ENCODE data around the gene CLMN.

Gene CLMN

DNA sequence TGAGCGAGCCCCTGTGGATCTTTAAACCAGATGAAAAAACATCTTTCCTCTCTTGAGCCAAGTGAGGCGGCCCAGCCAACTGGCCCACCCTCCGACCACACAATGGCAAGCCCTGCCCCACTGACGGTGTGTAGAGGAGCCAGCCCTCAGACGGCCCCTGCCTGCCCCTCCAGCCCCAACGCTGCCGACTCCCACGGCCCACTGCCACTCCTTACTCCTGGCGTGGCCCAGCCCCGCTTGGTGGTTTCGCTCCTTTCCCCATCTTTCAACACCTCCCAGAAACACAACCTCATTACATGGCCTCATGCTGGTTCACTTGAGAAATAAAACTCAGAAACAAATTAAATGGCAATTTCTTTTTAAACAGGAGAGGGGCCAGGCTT, 81.8 kb downstream of the CLMN start:
- no peak for DNase-seq (ENCODE audit: low read depth)
- no peak overlapping the region for H3K4me3 ChIP-seq (replicated peaks; ENCODE audit: low read depth, low read length)
- TF ChIP-seq, protein P1, sequence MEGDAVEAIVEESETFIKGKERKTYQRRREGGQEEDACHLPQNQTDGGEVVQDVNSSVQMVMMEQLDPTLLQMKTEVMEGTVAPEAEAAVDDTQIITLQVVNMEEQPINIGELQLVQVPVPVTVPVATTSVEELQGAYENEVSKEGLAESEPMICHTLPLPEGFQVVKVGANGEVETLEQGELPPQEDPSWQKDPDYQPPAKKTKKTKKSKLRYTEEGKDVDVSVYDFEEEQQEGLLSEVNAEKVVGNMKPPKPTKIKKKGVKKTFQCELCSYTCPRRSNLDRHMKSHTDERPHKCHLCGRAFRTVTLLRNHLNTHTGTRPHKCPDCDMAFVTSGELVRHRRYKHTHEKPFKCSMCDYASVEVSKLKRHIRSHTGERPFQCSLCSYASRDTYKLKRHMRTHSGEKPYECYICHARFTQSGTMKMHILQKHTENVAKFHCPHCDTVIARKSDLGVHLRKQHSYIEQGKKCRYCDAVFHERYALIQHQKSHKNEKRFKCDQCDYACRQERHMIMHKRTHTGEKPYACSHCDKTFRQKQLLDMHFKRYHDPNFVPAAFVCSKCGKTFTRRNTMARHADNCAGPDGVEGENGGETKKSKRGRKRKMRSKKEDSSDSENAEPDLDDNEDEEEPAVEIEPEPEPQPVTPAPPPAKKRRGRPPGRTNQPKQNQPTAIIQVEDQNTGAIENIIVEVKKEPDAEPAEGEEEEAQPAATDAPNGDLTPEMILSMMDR (IDR thresholded peaks at IDR 0.05; ENCODE audit: low read length, missing control alignments), result no peak

DNA sequence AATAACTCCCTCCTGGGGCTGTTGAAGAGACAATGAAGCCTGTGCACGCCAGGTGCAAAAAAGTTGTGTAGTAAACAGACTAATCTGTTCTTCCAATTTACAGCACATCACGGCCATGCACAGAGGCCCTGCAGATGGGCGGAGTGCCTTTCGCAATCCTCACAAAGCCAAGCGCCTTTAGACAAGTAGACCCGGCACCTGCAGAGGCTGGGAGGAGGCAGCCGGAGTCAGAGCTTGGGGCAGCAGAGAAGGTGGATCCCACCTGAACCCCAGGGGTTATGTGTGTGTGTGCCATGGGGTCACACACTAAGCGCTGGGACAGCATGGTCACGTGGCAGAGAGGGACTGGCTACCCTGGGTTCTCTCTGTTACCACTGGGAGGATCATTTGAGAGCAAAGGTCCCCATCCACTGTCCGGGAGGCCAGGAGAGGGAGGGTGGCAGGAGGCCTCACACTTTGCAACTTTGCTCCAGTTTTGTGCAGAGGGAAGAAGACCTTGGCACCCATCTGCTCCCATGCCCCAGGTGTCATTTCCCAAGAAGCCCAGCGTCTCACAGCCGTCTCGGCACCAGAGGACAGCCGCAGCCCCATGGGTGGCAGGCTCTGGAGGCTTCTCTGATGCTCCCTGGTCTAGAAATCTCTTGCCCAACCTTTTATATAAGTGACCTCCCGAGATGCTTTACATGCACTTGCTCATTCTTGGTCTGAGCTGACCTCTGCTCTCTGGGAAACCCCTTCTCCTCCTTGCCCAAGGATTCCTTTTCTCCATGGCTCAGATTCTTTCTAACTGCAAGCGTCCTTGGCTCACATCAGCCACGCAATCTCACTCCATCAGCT, 82.4 kb downstream of the CLMN start:
- TF ChIP-seq, protein P1 (IDR thresholded peaks at IDR 0.05; ENCODE audit: low read length, missing control alignments), result no peak
- no peak overlapping the region for H3K4me3 ChIP-seq (replicated peaks; ENCODE audit: low read depth, low read length)
- DNase-seq (ENCODE audit: low read depth), result no peak

DNA sequence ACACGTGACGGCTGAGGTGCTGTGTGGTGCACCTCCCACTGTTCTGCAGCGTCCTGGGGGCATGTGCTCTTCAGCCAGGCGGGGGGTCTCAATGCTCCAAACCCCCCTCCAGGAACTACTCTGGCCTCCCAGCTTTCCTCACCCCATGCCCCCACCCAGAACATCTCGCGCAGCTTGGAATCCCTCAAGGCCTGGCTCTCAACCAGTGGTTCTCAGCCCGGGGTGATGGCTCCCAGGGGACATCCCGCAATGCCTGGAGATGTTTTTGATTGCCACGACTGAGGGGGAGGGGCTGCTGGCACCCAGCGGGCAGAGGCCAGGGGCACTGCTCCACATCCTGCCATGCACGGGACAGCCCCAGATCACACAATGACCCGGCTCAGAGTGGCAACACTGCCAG, 83.5 kb downstream of the CLMN start:
- no peak overlapping the region for H3K4me3 ChIP-seq (replicated peaks; ENCODE audit: low read depth, low read length)
- no peak for DNase-seq (ENCODE audit: low read depth)
- TF ChIP-seq, protein P1 (IDR thresholded peaks at IDR 0.05; ENCODE audit: low read length, missing control alignments), result no peak

DNA sequence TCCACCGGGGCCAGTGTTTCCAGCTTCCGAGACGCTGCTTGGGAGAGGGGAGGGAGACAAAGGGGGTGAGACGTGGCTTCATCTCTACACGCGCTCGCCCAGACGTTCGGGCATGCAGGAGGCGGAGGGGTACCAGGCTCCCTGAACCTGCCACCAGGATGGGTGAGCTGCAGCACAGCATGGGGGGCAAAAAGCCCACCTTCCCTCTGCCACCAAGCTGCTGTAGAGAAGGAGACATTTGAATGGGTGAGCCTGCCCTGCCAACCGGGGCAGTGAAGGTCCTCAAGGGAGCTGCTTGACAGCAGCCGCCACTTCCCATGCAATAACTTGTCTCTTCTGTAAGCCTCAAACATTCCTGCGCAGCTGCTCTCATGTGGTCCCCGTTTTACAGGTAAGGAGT, 83.9 kb downstream of the CLMN start:
- H3K4me3 ChIP-seq (replicated peaks; ENCODE audit: low read depth, low read length), result no peak overlapping the region
- no peak for DNase-seq (ENCODE audit: low read depth)
- TF ChIP-seq, protein P1 (IDR thresholded peaks at IDR 0.05; ENCODE audit: low read length, missing control alignments), result no peak

DNA sequence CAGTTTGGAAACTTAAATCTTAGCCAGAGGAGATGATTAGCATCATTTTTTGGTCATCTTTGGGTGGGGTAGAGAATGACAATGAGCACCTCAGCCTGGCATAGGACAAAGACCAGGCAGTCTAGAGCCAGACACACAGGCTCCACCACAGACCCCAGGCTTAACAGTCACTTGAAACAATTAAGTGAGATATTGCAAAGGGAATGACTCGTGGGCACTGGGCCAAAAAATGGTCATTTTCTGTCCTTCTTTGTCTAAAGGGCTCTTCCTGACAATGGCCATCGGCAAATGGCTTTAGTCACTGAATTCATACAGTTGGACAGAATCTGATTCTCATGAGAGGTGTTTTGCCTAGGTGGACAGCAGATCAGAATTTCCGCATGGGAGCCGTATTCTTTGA, 84.4 kb downstream of the CLMN start:
- no peak for DNase-seq (ENCODE audit: low read depth)
- TF ChIP-seq, protein P1 (IDR thresholded peaks at IDR 0.05; ENCODE audit: low read length, missing control alignments), result no peak
- H3K4me3 ChIP-seq (replicated peaks; ENCODE audit: low read depth, low read length), result no peak overlapping the region

DNA sequence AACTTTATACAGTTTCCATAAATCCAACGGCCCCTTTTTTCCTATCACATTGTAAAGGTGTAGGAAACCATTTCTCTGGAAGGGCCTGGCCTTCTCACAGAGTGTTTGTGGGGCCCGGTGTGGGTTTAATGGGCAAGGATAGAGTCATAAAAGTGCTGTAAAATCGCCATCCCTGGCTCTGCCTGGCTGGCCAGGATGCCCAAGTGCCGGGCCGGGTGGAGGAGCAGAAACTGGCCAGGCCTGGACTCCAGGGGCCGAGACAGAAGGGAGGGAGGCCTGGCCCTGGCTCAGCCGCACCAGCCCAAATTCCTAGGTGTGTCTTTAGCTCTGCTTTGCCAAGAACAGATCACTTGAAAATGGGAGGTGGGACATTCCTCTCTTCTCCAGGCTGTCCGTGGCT, 85.3 kb downstream of the CLMN start:
- no peak for DNase-seq (ENCODE audit: low read depth)
- no peak overlapping the region for H3K4me3 ChIP-seq (replicated peaks; ENCODE audit: low read depth, low read length)
- TF ChIP-seq, protein P1 (IDR thresholded peaks at IDR 0.05; ENCODE audit: low read length, missing control alignments), result no peak

DNA sequence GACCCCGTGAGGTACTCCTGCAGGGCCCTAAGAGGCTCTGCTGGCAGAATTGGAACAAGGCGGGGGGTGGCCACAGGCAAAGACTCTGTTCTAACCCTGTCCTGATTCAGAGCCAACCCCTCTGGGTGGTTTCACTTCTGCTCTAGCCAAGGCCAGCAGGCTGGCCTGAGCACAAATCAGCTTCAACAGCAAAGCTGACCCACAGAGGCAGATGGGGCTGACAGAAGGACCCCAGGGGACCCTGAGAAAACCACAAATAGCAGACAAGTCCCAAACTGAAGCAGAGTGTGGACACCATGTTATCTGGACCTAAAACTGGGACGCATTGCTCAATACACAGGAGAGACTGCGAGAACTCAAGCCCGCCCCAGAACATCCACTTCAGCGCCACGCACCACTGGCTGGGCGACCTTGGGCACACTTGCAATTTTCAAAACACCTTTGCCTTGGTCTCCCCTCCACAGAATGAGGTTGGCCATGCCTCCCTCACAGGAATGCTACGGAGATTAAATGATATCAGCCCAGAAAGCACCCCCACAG, 85.9 kb downstream of the CLMN start:
- TF ChIP-seq, protein P1 (IDR thresholded peaks at IDR 0.05; ENCODE audit: low read length, missing control alignments), result no peak
- H3K4me3 ChIP-seq (replicated peaks; ENCODE audit: low read depth, low read length), result no peak overlapping the region
- DNase-seq (ENCODE audit: low read depth), result no peak
